ENCODE measurements around the gene PCNX1.
"Not testable (repeated sequence)": the region's sequence is repeated elsewhere in the genome, so short reads cannot be mapped to it uniquely, and the experiment has no call there.

Gene PCNX1

DNA sequence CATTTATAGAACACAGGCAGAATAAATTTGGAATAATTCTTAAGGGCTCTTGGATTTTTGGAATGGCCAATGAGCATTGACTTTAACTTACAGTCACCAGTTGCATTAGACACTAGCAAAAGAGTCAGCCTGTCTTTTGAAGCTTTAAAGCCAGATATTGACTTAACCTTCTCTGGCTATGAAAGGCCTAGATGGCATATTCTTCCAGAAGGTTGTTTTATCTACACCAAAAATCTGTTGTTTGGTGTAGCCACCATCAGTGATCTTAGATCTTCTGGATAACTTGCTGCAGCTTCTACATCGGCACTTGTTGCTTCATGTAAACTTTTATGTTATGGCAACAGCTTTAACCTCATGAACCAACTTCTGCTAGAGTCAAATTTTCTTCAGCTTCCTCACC lies 10.4 kb downstream of the PCNX1 start:
- no peak for DNase-seq

DNA sequence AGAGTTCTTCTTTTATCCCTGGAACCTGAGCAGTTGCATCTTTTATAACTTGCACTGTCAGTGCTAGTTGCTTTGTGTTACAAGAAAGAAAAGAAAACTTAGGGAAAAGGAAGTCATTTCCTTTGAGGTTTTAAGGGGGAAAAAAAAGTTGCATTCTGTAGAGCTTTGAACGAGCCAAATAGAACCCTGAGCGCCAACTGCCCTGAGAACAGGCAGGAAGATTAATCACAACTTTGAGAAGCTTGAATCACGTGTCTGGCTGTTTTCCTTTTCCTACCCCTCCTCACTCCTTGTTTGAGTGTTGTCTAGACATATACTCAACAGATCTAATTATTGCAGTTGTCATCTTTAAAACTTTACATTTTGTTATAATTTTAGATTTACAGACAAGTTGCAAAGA lies 12.5 kb downstream of the PCNX1 start:
- DNase-seq, result no peak

DNA sequence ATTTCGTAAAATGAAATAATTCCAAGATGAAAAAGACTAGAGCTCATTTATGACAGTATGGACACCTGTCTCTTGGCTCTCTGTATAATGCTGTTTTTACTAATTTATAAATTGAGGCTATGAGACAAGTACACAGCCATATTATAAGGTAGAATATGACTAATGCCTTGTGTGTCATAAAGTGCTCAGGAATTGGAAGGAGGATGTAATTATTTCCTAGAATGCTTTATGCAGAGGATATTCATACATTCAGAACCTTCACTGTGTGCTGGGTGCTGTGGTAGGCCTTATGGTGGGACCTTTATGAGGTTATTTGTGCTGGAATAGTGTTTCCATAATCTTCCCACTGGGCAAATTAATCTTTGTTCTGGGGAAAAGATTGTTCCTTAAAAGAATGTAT lies 13.3 kb downstream of the PCNX1 start:
- DNase-seq, result no peak

DNA sequence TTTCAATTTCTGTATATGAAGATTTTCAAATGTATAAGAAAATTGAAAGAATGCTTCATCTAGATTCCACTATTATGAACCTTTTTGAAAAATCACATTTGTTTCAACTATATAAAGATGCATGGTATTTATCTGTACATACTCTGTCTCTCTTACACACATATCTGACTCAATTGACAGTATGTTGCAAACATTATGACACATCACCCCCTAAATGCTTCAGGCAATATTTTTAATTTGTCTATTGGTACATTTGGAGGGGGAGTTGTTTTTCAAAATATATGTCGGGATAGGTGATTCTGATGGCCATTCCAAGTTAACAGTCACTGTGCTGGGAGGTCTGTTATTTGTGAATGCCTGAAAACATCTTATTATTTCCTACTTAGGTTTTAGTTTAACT lies 14.4 kb downstream of the PCNX1 start:
- DNase-seq, result no peak

DNA sequence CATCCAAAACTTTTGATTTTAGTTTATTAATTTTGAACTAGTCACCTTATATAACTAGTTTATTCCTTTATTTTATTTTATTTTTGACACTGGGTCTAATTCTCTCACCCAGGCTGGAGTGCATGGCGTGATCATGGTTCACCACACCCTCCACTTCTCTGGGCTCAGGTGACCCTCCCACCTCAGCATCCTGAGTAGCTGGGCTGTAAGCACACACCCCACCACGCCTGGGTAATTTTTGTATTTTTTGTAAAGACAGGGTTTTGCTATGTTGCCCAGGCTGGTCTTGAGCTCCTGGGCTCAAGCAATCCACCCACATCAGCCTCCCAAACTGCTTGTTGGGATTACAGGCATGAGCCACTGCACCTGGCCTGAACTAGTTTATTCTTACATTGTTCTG lies 17.3 kb downstream of the PCNX1 start:
- DNase-seq, result no peak

DNA sequence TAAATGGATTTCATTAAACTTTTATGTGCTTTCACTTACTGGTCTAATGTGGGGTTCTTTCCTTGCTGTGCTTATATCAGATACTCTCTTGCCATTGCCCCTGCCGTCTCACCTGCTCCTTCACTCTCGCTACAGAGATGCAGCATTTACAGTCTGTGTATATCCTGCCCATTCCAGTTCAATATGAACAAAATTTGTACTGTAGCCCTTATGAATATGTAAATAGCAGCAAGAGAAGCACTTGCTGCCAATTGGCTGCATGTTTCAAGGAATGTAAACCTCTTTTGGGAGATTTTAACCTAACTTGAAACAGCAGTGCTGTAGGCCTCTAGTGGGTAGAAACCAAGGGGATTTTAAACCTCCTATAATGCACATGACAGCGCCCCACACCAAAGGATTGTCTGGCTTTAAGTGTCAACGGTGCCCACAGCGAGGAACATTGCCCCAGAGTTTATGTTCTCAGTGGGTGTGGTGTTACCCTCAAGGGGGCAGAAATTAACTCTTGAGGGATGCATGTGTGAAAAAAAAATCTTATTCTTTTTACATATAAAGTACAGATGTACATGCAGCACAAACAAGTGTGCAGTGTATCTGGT lies 19.1 kb downstream of the PCNX1 start:
- DNase-seq, result no peak

DNA sequence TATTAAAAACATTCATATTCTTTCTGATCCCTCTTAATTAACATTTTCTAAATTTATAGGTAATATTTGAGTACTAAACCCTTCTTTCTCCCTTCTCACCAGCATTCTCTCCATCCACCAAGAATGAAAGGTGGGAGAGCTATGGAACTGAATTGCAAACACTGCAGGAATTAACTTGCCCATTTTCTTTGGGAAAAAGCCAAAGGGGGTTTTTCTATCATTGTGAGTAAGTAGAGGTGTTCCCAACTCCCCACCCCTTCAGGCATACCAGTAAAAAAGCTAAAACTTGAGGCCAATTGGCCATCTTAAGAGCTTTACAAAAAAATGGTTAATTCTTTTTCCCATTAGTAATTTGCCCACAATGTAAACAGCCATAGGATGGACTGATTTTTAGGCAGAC lies 23.7 kb downstream of the PCNX1 start:
- no peak for DNase-seq

DNA sequence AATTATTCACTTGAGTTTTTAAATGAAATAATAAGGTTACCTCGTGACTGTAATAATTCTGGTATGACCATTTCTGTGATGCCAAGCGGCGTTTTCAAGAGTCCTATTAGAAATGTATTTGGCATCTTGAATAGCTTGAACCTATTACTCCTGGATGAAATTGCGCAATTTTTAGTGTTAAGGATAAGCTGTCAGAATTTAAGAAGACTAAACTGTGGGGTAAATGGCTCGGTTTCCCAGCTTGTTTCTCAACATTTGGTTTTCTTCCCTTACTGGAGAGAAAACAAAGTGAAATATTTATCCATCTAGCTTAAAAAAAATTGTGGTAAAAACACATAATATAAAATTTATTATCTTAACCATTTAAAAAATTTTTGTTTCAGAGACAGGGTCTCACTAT lies 26.8 kb downstream of the PCNX1 start:
- DNase-seq, result no peak

DNA sequence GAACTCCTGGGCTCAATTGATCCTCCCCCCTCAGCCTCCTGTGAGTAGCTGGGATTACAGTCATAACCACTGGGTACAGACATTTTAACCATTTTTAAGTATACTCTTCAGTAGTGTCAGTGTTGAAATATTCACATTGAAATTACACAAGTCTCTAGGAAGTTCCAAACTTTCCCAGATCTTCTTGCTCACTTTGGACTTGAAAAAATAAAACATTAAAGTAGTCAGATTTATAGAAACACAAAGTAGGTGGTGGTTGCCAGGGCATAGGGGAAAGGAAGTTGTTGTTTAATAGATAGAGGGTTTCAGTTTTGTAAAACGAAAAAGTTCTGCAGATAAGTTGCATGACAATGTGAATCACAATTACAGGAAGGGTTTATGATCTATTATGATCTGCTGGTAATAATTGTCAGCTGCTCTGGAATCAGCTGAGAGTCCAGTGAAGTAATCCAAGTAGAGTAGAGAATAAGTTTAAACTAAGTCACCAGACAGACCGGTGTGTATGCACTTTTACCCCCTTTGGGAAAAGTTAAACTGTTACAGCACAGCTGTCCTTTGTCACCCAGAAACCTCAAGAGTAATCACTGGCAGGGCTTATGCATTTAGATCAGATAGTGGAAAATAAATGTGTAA lies 27.4 kb downstream of the PCNX1 start:
- DNase-seq, result no peak

DNA sequence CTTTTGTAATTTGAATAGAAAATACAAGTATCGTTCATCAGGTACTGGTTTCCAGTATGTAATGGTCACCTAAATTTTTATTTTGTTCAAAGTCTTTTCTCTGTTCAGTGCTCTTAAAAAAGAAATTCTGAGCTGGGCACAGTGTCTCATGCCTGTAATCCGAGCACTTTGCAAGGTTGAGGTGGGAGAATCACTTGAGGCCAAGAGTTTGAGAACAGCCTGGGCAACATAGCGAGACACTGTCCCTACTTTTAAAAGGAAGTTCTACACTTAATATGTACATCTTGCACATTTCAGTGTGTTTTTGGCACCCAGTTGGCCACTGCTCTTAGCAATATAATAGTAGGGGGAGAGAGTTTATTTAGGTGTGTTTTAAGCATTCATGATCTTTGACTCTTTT lies 27.9 kb downstream of the PCNX1 start:
- DNase-seq, result no peak

DNA sequence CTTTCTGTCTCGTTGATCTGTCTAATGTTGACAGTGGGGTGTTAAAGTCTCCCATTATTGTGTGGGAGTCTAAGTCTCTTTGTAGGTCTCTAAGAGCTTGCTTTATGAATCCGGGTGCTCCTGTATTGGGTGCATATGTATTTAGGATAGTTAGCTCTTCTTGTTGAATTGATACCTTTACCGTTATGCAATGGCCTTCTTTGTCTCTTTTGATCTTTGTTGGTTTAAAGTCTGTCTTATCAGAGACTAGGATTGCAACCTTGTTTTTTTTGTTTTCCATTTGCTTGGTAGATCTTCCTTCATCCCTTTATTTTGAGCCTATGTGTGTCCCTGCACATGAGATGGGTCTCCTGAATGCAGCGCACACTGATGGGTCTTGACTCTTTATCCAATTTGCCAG lies 32.4 kb downstream of the PCNX1 start:
- DNase-seq, result not testable (repeated sequence)

DNA sequence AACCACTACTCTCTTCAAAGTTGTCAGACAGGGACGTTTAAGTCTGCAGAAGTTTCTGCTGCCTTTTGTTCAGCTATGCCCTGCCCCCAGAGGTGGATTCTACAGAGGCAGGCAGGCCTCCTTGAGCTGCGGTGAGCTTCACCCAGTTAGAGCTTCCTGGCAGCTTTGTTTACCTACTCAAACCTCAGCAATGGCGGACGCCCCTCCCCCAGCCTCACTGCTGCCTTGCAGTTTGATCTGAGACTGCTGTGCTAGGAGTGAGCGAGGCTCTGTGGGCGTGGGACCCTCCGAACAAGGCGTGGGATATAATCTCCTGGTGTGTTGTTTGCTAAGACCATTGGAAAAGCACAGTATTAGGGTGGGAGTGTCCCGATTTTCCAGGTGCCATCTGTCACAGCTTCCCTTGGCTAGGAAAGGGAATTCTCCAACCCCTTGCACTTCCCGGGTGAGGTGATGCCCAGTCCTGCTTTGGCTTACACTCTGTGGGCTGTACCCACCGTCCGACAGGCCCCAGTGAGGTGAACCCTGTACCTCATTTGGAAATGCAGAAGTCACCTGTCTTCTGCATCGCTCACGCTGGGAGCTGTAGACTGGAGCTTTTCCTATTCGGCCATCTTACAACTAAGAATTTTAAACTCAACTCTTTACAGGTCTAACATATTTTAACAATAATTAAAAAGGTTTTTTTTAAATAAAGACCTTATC lies 34.5 kb downstream of the PCNX1 start:
- DNase-seq, result not testable (repeated sequence)

DNA sequence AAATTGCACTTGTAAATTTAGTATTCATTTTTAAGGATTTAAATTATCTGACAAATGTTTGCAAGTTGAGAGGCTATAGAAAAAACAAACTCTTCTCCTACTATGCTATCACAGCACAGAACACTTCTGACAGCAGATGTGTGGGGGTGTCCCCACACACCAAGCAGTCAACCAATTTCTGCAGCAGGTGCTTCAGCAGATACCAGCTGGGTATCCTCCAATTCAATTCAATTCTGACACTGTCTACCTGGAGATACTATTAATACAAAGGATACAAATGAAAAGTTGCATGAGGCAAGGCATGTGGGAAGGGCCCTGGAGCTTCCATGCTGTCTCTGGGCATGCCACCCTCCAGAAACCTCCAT lies 35.1 kb downstream of the PCNX1 start:
- no peak for DNase-seq

DNA sequence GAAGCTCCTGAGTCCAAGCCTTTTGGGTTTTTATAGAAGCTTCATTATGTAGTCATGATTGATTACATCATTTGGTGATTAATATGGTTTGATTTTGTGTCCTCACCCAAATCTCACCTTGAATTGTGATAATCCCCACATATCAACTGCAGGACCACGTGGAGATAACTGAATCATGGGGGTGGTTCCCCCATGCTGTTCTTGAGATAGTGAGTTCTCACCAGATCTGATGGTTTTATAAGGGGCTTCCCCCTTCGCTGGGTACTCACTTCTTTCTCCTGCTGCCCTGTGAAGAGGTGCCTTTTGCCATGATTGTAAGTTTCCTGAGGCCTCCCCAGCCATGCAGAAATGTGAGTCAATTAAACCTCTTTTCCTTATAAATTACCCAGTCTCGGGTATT lies 35.5 kb downstream of the PCNX1 start:
- not testable (repeated sequence) for DNase-seq

DNA sequence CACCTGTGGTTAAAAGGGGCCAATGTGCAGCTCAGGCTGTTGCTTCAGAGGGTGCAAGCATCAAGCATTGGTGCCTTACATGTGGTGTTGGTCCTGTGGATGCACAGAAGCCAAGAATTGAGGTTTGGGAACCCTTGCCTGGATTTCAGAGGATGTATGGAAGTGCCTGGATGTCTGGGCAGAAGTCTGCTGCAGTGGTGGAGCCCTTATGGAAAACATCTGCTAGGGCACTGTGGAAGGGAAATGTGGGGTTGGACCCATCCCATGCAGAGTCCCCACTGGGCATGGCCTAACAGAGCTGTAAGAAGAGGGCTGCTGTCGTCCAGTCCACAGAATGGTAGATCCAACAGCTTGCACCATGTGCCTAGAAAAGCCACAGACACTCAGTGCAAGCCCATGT lies 36.6 kb downstream of the PCNX1 start:
- DNase-seq, result no peak

DNA sequence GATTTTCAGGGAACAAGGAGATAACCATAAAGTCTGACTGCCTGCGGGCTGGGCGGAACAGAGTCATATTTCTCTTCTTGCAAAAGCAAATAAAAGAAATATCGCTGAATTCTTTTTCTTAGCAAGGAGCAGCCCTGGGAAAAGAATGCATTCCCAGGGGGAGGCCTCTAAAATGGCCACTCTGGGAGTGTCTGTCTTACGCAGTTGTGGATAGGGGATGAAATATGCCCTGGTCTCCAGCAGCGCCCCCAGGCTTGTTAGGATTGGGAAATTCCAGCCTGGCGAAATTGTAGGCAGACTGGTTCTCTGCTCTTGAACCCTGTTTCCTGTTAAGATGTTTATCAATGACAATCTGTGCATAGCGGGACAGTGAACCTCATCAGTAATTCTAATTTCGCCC lies 40.5 kb downstream of the PCNX1 start:
- no peak for DNase-seq

DNA sequence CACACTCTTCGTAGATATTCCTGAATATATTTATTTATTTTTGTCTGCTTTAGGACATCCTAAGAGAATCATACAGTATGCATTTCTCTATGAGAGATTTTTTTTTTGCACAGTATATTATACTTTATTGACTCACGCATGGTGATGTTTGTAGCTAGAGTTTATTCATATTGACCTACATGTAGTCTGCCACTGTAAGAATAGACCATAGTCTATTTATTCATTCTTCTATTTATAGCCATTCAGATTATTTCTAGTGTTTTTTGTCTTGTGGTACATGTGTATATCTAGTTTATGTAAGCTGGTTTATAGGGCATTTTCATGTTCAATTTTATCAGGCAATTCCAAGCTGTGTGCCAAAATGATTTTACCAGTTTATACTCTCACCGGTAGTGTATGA lies 45.2 kb downstream of the PCNX1 start:
- DNase-seq, result no peak

DNA sequence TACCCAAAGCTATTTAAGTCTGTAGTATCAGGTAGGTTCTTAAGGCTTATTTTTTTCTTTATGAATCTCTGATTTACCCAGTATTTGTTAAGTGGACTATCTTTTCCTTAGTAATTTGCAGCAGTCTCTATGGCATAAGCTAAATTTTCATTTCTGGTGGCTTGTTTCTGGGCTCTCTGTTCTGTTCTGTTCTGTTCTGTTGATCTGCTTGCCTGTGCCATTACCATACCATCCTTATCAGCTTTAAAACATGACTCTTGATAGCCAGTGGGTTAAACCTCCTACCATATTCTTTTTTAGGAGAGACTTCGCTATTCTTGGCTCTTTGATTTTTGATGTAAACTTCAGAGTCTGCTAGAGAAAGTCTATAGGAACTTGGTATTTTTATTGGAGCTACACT lies 46.8 kb downstream of the PCNX1 start:
- no peak for DNase-seq

DNA sequence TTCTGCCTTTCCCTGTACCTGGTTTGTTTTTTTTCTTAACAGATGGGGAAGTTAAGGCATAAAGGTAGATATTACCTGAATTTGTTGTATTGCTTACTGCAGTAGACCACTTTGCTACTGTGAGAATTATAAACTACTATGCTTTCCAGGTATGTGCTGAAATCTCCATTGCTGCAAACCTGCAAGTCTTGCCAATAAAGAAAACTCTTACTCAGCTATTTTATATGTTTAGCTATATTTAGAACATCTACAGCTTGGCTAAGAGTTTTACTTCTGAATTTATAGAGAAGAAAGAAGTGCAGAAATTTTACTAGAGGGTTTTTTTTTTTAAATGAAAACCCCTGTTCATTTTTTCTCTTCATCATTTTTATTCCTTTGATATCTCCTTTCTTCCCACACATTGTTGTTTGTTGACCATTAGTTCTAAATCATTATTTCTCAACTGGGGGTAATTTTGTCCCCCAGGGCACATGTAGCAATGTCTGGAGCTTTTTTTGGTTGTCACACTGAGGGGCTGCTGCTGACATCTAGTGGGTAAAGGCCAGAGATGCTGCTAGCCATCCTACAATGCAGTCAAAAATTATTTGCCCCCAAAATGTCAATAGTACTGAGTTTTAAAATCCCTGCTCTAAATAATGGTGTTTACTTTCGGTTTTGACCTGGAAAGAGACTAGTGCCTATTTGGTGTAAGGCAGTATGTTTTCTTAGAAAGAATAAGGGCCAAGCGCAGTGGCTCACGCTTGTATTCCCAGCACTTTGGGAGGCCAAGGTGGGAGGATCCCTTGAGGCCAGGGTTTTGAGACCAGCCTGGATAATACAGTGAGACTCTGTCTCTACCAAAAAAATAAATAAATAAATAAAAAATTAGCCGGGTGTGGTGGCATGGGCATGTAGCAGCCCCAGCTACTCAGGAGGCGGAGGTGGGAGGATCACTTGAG lies 48.6 kb downstream of the PCNX1 start:
- DNase-seq, result no peak

DNA sequence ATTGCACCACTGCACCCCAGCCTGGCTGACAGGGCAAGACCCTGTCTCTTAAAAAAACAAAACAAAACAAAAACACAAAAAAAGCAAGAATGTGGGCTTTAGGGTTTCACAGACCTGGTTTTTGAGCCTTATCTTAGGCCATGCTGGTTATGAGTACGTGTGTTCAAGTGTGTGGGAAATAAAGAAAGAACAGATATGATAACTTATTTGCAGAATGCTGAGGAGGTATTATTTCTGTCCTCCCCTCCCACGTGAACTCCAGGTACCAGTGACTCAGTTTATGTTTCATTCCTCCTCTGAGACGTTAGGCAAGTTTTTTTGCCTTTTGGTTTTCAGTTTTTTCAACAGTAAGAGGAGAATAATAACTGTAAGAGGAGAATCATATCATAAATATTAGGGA lies 49.3 kb downstream of the PCNX1 start:
- DNase-seq, result no peak

DNA sequence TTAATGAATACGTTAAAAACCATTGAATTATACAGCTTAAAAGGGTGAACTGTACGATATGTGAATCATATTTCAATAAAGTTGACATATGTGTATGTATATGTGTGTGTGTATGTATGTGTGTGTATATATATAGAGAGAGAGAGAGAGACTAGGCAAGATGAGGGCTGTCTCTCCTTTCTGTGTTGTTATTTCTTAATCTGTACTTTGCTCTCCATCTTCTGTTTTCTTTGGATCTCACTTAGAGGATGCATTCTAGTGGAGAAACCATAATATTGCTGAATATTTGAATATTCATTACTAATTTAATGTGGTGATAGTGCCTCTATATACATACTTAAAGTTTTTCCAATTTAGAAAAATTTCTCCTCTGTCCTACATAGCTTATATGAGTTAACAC lies 50.5 kb downstream of the PCNX1 start:
- no peak for DNase-seq

DNA sequence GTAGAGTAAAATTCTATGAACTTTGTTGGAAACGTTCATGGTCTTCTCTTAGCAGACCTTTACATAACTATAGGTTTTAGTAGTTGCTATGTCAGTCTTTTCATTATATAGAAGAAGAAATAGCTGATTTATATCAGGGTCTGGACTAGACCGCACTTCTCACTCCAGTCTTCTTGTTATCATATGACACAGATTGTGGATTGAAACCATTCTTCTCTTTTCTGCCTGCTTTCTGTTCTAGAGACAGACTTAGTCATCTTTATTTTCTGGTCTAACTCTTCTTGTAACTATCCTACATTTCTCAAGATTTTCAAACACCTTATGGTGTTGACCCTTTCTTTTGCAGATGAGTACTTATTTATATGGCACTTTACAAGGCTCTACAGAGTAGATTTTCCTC lies 55.7 kb downstream of the PCNX1 start:
- DNase-seq, result no peak

DNA sequence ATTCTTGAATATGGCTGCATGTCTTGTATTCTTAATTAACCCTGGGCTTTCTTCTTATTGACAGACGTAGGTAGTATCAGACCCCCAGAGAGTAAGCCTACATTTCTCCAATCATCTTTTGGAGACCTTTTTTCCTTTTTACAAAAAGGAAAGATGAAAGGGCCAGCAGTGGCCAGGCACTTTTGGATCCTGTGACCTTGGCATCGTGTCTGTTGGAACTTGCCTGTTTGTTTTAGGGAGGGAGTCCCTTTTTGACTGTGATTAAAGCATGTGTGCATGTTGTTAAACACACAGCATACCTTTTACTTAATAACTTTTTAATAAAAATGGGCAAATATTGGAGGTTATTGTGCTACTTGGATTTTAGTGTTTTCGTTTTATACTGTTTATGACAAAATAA lies 57.2 kb downstream of the PCNX1 start:
- no peak for DNase-seq

DNA sequence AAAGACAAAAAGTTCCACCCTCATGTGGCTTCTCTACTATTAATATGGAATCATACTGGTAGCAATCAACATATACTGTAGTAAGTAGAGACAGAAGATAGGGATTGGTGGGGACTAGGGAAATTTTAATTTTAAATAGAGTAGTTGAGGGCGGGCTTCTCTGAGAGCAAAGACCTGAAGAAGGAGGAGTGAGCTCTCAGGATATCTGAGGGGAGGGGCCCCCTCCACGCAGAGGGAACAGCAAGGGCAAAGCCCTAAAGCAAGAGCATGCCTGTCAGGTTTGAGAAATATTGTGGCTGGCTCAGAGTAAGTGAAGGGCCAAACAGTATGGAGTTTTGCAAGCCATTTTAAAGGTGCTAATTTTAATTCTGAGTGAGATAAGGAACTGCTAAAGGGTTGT lies 64.3 kb downstream of the PCNX1 start:
- no peak for DNase-seq
